Activated CD8-positive, alpha-beta memory T cell treated with anti-CD3 and anti-CD28 coated beads, Interleukin-2, amount 50 U/mL, for 1 hour (primary cell): ENCODE data around the gene MIEF1.
A peak's percentile ranks its signal among the peaks of the same experiment; 100 is the strongest.
"Not testable (repeated sequence)": the region's sequence is repeated elsewhere in the genome, so short reads cannot be mapped to it uniquely, and the experiment has no call there.

Experiments used
- DNase-seq: peaks from one replicate; pipeline ENCODE4 v3.0.0-alpha.2; 2020; ENCODE audit errors: extremely low read depth

MIEF1 gene

DNA sequence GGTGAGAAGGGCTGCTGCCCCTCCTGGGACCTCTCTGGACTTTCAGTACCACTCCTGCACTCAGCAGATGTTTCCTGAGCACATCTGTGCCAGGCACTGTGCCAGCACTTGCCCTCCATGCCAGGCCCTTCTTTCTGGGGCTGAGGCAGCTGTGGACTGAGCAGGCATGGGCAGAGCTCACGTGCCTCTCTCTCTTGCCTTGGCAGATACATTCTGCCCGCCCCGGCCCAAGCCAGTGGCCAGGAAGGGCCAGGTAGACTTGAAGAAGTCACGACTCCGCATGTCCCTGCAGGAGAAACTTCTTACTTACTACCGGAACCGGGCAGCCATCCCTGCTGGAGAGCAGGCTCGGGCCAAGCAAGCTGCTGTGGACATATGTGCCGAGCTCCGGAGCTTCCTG, 9.9 kb downstream of the MIEF1 start:
- no peak for DNase-seq

DNA sequence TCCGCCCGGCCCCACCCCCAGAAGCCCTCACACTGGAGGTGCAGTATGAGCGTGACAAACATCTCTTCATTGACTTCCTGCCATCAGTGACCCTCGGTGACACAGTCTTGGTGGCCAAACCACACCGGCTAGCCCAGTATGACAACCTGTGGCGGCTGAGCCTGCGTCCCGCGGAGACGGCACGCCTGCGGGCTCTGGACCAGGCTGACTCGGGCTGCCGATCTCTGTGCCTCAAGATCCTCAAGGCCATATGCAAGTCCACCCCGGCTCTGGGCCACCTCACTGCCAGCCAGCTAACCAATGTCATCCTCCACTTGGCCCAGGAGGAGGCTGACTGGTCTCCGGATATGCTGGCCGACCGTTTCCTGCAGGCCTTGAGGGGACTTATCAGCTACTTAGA, 11.7 kb downstream of the MIEF1 start:
- DNase-seq: no peak

DNA sequence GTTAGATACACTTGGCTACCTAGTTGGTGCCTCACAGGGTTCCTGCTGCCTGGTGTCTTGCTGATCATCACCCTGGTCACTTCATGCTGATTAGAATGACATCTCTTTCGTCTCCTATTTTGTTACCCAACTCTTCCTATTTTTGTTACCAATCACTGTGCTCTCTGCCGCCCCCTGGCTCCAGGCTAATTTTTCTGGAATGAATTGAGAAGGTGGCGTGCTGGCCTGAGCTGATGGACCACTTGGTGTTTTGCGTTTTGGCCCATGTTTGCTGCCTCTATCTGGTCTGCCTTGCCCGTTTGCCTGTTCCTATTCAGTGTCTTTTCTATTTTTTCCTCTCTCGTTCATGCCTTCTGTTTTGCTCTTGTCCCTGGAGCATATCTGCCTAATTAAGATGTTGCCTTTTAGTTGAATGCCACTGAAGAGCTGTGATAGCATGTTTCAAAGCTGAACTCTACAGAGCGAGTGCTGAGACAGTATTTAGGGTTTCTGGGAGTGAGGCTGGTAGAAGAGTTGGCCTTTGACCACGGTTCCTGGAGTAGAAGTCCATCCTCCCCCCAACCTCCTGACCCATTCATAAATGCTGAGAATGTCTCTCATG, 12.4 kb downstream of the MIEF1 start:
- DNase-seq: no peak

DNA sequence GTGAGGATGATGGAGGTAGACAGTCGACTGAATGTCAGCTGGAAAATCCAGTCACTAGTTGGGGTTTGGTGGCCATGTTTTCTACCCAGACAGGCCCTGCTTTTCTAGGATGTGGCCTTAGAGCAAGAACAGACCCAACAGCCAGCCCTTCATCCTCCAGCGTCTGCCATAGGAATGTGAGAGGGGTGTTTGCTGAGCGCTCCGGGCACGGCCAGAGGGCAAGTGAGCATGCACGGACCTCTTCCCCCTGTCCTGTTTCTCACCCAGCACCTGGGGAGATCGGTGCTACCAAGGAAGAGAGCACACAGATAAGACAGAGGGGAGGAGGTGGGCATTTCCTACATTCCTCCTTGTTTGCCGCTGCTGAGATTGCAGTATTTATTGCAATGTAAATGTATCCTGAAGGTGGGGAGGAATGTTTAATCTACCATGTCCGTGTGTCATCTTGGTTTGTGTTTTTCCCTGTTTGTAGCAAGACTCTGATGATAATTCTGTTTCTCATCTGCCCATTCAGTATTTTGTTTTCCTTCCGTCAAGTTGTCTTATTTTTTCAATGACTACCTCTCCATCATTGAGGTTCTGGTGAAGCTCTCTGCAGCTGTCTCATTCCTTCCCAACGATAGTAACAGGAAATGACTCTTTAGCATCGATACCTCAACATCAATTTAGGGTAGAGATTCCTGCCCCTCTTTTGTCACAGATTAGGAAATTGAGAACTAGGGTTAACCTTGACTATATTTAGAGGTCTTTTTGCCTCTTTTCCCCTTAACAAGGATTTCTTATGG, 13.4 kb downstream of the MIEF1 start:
- DNase-seq: no peak

DNA sequence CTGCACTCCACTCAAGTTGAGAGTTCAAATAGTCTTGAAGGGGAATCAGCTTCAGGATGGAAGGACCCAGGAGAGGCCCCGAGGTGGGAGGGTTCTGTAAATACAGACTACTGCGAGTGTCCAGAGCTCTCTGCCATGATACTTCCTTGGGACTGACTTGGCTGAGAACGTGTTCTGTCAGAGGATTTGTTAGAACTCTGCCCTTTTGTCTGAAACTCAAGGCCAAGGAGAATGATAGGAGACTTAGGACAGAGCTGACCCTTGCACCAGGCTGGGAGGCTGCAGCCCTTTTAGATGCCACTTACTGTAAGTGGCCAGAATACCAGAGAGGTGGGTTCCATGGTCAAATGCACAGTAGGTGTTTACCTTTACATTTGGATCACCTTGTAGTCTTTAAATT, 15.4 kb downstream of the MIEF1 start:
- no peak for DNase-seq

DNA sequence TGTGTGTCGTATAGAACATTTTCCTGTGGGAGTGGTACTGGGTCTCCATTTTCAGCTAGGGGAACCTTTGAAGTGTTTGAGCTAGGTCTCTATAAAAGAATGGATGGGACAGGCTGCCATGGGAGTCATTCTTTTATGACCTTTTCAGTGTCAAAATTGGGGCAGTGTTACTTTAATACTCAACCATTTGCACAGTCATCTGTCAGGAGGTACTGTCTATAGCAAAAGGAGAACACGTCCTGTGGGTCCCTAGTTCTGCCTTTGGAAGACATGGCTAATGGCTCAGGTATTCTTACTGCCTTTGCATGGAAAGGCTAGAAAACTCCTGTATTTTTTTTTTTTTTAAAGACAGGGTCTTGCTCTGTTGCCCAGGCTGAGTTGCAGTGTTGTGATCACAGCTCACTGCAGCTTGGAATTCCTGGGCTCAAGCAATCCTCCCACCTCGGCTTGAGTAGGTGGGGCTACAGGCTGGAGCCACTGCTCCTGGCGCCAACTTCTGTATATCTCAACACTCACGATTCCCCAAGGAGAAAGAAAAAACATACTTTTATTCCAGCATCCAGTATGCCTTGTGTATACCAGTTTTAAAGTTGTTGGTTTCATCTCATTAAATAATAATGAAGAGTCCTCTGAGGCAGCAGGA, 16.2 kb downstream of the MIEF1 start:
- no peak for DNase-seq

GRCh38 chr22:39518996-39519680, 17.0 kb downstream of the MIEF1 start:
- no peak for DNase-seq

- no peak for DNase-seq
Observed at GRCh38 chr22:39519681-39520225, 17.7 kb downstream of the MIEF1 start.

DNA sequence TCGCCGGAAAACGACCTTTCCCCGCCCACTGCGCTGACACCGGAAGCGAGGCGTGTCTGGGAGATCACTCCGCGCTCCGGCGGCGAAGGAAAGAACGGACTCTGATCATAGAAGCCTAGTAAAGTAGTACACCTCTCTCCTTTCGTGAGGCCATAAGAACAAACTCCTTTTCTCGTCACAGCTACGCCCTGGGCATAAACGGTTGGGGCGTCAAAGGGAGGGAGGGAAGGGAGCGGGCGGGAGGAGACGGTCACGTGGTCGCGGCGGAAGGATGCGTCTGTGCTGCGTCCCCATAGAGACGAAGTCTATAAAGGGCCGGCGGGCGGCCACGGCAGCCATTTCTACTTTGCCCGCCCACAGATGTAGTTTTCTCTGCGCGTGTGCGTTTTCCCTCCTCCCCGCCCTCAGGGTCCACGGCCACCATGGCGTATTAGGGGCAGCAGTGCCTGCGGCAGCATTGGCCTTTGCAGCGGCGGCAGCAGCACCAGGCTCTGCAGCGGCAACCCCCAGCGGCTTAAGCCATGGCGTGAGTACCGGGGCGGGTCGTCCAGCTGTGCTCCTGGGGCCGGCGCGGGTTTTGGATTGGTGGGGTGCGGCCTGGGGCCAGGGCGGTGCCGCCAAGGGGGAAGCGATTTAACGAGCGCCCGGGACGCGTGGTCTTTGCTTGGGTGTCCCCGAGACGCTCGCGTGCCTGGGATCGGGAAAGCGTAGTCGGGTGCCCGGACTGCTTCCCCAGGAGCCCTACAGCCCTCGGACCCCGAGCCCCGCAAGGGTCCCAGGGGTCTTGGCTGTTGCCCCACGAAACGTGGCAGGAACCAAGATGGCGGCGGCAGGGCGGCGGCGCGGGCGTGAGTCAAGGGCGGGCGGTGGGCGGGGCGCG, 18.4 kb downstream of the MIEF1 start, which contains the start of gene ATF4:
TSS of gene ATF4 (plus strand) at position 337 of the 880 bp plus-strand sequence. CDS start 884 bp downstream, outside the sequence.
- DNase-seq: peak; percentile 98

GRCh38 chr22:39521106-39521885, 19.2 kb downstream of the MIEF1 start:
- not testable (repeated sequence) for DNase-seq

DNA sequence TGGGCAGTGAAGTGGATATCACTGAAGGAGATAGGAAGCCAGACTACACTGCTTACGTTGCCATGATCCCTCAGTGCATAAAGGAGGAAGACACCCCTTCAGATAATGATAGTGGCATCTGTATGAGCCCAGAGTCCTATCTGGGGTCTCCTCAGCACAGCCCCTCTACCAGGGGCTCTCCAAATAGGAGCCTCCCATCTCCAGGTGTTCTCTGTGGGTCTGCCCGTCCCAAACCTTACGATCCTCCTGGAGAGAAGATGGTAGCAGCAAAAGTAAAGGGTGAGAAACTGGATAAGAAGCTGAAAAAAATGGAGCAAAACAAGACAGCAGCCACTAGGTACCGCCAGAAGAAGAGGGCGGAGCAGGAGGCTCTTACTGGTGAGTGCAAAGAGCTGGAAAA, 20.0 kb downstream of the MIEF1 start:
- DNase-seq: not testable (repeated sequence)

DNA sequence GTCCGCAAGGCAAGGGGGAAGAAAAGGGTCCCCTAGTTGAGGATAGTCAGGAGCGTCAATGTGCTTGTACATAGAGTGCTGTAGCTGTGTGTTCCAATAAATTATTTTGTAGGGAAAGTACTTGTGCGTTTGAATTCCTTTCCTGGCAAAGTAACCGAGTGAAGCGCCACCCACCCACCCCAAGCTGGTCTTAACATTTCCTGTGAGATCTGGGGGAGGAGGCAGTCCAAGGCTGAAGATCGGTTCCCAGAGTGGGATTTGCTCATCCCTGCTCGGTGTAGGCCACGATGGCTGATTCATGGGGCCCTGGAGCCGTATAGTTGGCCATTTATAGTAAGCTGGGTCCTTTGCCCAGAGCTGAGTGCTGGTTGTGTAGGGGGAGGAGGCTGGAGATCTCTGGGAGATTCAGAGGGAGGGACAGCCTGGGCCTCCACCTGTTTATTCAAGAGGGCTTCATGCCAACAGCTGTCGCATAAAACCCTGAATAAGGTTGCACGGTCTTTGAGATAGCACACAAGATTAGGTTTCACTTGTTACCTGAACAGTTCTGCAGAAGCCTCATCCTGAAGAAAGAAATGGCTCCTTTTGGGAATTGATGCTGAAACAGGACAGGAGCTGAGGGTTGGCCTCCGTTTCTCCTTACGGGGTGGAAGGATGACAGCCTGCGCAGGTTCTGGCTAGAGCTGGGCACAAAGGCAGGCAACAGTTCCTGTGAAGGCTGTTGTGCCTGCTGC, 20.6 kb downstream of the MIEF1 start:
- no peak for DNase-seq

GRCh38 chr22:39524089-39524752, 22.1 kb downstream of the MIEF1 start:
- DNase-seq: no peak

GRCh38 chr22:39524753-39525657, 22.9 kb downstream of the MIEF1 start:
- DNase-seq: no peak

DNA sequence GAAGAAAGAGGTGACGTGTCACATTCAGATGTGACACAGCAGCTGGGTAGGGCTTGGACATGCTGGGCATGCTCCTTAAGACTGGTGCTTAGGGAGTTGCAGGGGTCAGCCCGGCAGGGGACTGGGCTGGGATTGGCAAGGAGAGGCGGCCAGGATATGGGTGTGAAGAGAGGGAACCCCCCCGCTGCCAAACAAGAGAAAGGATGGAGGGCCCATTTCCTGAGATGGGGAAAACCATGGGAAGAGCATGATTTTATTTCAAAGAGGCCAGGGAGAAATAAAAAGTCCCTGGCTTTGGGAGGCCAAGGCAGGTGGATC, 23.5 kb downstream of the MIEF1 start:
- DNase-seq: no peak

DNA sequence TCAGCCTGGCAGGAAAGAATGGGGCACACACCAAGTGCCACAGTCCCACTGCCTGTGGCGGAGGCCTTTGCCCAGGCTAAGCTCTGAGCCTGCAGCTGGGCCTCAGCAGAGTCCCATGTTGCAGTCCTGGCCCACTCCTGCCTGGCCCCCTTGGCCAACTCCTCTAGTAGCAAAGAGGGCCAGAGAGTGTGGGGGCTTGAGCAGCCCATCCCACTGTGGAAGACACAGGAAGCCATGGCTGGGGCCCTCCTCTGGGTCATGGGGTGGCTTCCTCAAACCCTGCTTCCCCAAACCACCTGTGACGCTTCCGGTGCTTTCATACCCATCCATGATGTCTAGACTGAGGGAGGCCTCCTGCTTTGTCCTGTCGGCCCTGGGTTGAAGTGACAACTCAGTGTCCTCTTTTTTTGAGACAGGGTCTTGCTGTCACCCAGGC, 24.7 kb downstream of the MIEF1 start:
- no peak for DNase-seq

- DNase-seq: no peak
Observed at GRCh38 chr22:39527481-39527961, 25.4 kb downstream of the MIEF1 start.
